Measurements from ENCODE around the gene CLEC19A. TPM values are rescaled to one million over a fixed set of nuclear protein-coding genes. Genes with fewer than 3 reads are reported as not detected.

Gene CLEC19A
- total RNA-seq, 4 donors from 2014 or later, result not detected

- Histone ChIP-seq H3K36me3 (no peaks in the 10 kb centered on the region), H3K9me3 (no peaks in the 10 kb centered on the region), H3K27ac (no peak overlapping the region), H3K4me1 (no peaks in the 10 kb centered on the region), H3K27me3 (no peaks in the 10 kb centered on the region), H3K4me3 (no peak overlapping the region)
- in situ Hi-C loops (cut with MboI; ENCODE audit: low sequenced_read_pairs in 4 of 4) (no loop called here), intact Hi-C loops (cut with DNase I; ENCODE audit: low total_unique reads) (no loop called here)
- ATAC-seq (no peak), DNase-seq (no peak)
- TF ChIP-seq POLR2A (IDR thresholded peaks at IDR 0.05) (no peak), CTCF (IDR thresholded peaks at IDR 0.05 in 4 of 5, conservative IDR thresholded peaks at IDR 0.05 in 1 of 5) (no peak)
Measured at GRCh38 chr16:19239511-19240155, 45.9 kb upstream of the CLEC19A start.

GRCh38 chr16:19240494-19240893, 45.0 kb upstream of the CLEC19A start:
- no peak for TF ChIP-seq CTCF (IDR thresholded peaks at IDR 0.05 in 4 of 5, conservative IDR thresholded peaks at IDR 0.05 in 1 of 5)
- no peak for TF ChIP-seq POLR2A (IDR thresholded peaks at IDR 0.05)
- no peak overlapping the region for H3K4me3 ChIP-seq
- intact Hi-C loops (cut with DNase I; ENCODE audit: low total_unique reads) (no loop called here), in situ Hi-C loops (cut with MboI; ENCODE audit: low sequenced_read_pairs in 4 of 4) (no loop called here)
- no peak for ATAC-seq
- no peaks in the 10 kb centered on the region for H3K4me1 ChIP-seq
- H3K9me3 ChIP-seq, result no peaks in the 10 kb centered on the region
- H3K27ac ChIP-seq, result no peak overlapping the region
- H3K27me3 ChIP-seq, result no peaks in the 10 kb centered on the region
- H3K36me3 ChIP-seq, result no peaks in the 10 kb centered on the region
- DNase-seq, result no peak

- no peak overlapping the region for H3K27ac ChIP-seq
- DNase-seq (no peak), ATAC-seq (no peak)
- H3K36me3 ChIP-seq, result no peaks in the 10 kb centered on the region
- H3K27me3 ChIP-seq, result no peaks in the 10 kb centered on the region
- H3K4me3 ChIP-seq, result no peak overlapping the region
- TF ChIP-seq CTCF (IDR thresholded peaks at IDR 0.05 in 4 of 5, conservative IDR thresholded peaks at IDR 0.05 in 1 of 5) (no peak), POLR2A (IDR thresholded peaks at IDR 0.05) (no peak)
- H3K9me3 ChIP-seq, result no peaks in the 10 kb centered on the region
- no peaks in the 10 kb centered on the region for H3K4me1 ChIP-seq
- intact Hi-C loops (cut with DNase I; ENCODE audit: low total_unique reads) (no loop called here), in situ Hi-C loops (cut with MboI; ENCODE audit: low sequenced_read_pairs in 4 of 4) (no loop called here)
Measured at GRCh38 chr16:19241512-19241911, 44.0 kb upstream of the CLEC19A start.

GRCh38 chr16:19242186-19242585, 43.3 kb upstream of the CLEC19A start:
- H3K4me1 ChIP-seq, result no peaks in the 10 kb centered on the region

More at GRCh38 chr16:19242186-19242585, 43.3 kb upstream of the CLEC19A start:
- H3K27me3 ChIP-seq, result no peaks in the 10 kb centered on the region
- no peaks in the 10 kb centered on the region for H3K36me3 ChIP-seq
- TF ChIP-seq CTCF (IDR thresholded peaks at IDR 0.05 in 4 of 5, conservative IDR thresholded peaks at IDR 0.05 in 1 of 5) (no peak), POLR2A (IDR thresholded peaks at IDR 0.05) (no peak)
- no peak for ATAC-seq
- no peak overlapping the region for H3K4me3 ChIP-seq
- H3K27ac ChIP-seq, result no peak overlapping the region
- H3K9me3 ChIP-seq, result no peaks in the 10 kb centered on the region
- no peak for DNase-seq
- in situ Hi-C loops (cut with MboI; ENCODE audit: low sequenced_read_pairs in 4 of 4) (no loop called here), intact Hi-C loops (cut with DNase I; ENCODE audit: low total_unique reads) (no loop called here)
